GM23338 (cell line): Measurements from ENCODE around the gene ARFGEF2. TPM values are rescaled to one million over a fixed set of nuclear protein-coding genes. Genes with fewer than 3 reads are reported as not detected.

Experiments
- ATAC-seq: fragments of 200-7000 bp; cut with Tn5 transposase; 3 replicates; pipeline ENCODE4 v1.9.1; 2020
- DNase-seq: peaks from one replicate; pipeline ENCODE4 v3.0.0-alpha.2; 2015; ENCODE audit warnings: low spot score
- H2AFZ ChIP-seq: fragments of 200-600 bp; sonication (generic); 2 replicates; pipeline ENCODE4 v1.8.0; 2016; ENCODE audit warnings: antibody characterized with exemption, mild to moderate bottlenecking, moderate library complexity
- H3F3A ChIP-seq: fragments of 200-600 bp; sonication (generic); replicated peaks from 2 replicates; pipeline ENCODE4 v1.8.0; 2017; ENCODE audit warnings: antibody characterized with exemption, mixed run types, low read depth
- H3K27ac ChIP-seq: fragments of 200-600 bp; sonication (generic); 2 replicates; pipeline ENCODE4 v1.6.1; 2016; ENCODE audit warnings: low read depth
- H3K27me3 ChIP-seq: fragments of 200-600 bp; sonication (generic); 2 replicates; pipeline ENCODE4 v1.8.0; 2016; ENCODE audit warnings: mild to moderate bottlenecking, mixed run types, moderate library complexity; ENCODE audit not compliant: insufficient read depth
- H3K36me3 ChIP-seq: fragments of 200-600 bp; sonication (generic); 2 replicates; pipeline ENCODE4 v1.8.0; 2016; ENCODE audit warnings: mild to moderate bottlenecking; ENCODE audit not compliant: insufficient read depth
- H3K4me1 ChIP-seq: fragments of 200-600 bp; sonication (generic); 2 replicates; pipeline ENCODE4 v1.8.0; 2016; ENCODE audit warnings: mild to moderate bottlenecking, moderate library complexity; ENCODE audit not compliant: insufficient read depth
- H3K4me2 ChIP-seq: fragments of 200-600 bp; sonication (generic); 2 replicates; pipeline ENCODE4 v1.7.1; 2017; ENCODE audit warnings: mixed run types
- H3K4me3 ChIP-seq: fragments of 200-600 bp; sonication (generic); 2 replicates; pipeline ENCODE4 v1.6.1; 2016; ENCODE audit warnings: mixed run types
- H3K79me2 ChIP-seq: fragments of 200-600 bp; sonication (generic); replicated peaks from 2 replicates; pipeline ENCODE4 v1.8.0; 2017; ENCODE audit warnings: mild to moderate bottlenecking; ENCODE audit not compliant: insufficient read depth
- H3K9me2 ChIP-seq: fragments of 200-600 bp; sonication (generic); 2 replicates; pipeline ENCODE4 v1.8.0; 2017; ENCODE audit not compliant: insufficient read depth
- H4K20me1 ChIP-seq: fragments of 200-600 bp; sonication (generic); replicated peaks from 2 replicates; pipeline ENCODE4 v1.8.0; 2017; ENCODE audit warnings: mild to moderate bottlenecking; ENCODE audit not compliant: insufficient read depth
- H3K27ac Mint-ChIP-seq: 2 replicates; pipeline ENCODE4 v1.8.0; 2020; ENCODE audit warnings: inconsistent platforms, mild to moderate bottlenecking, moderate library complexity, mixed read lengths
- H3K27me3 Mint-ChIP-seq: 3 replicates; pipeline ENCODE4 v1.8.0; 2022; ENCODE audit warnings: low read depth, mild to moderate bottlenecking, moderate library complexity, mixed read lengths, inconsistent platforms; ENCODE audit not compliant: insufficient read depth, poor library complexity
- H3K36me3 Mint-ChIP-seq: 3 replicates; pipeline ENCODE4 v1.8.0; 2021; ENCODE audit warnings: low read depth, mild to moderate bottlenecking, inconsistent platforms, moderate library complexity, mixed read lengths
- H3K4me1 Mint-ChIP-seq: 3 replicates; pipeline ENCODE4 v1.8.0; 2020; ENCODE audit warnings: mild to moderate bottlenecking, inconsistent platforms, mixed read lengths
- H3K4me3 Mint-ChIP-seq: 3 replicates; pipeline ENCODE4 v1.8.0; 2021; ENCODE audit warnings: moderate library complexity, mild to moderate bottlenecking, inconsistent platforms, mixed read lengths
- H3K9me3 Mint-ChIP-seq: 3 replicates; pipeline ENCODE4 v1.8.0; 2020; ENCODE audit warnings: moderate library complexity, mild to moderate bottlenecking, inconsistent platforms, mixed read lengths
- CREB1 ChIP-seq: fragments of 250-450 bp; sonication (Bioruptor Pico); IDR thresholded peaks from 2 replicates; pipeline ENCODE4 v1.5.0; 2020; ENCODE audit warnings: low read depth, mild to moderate bottlenecking, moderate library complexity
- ETS1 ChIP-seq: IDR thresholded peaks from 2 replicates; pipeline ENCODE4 v1.6.1; 2016; ENCODE audit warnings: antibody characterized with exemption
- EZH2 ChIP-seq: fragments of 200-600 bp; sonication (generic); IDR thresholded peaks from one replicate; pipeline ENCODE4 v1.8.0; 2017; ENCODE audit warnings: antibody characterized with exemption, mild to moderate bottlenecking, low read depth; ENCODE audit not compliant: unreplicated experiment
- EZH2phosphoT487 ChIP-seq: fragments of 200-600 bp; sonication (generic); IDR thresholded peaks from one replicate; pipeline ENCODE4 v1.8.1; 2018; ENCODE audit warnings: antibody characterized with exemption; ENCODE audit not compliant: unreplicated experiment
- JUNB ChIP-seq: IDR thresholded peaks from one replicate; pipeline ENCODE4 v1.6.1; 2016; ENCODE audit warnings: antibody characterized with exemption; ENCODE audit not compliant: unreplicated experiment
- NANOG ChIP-seq: IDR thresholded peaks from 2 replicates; pipeline ENCODE4 v1.6.1; 2016; ENCODE audit warnings: antibody characterized with exemption, borderline replicate concordance
- POLR2AphosphoS5 ChIP-seq: IDR thresholded peaks from 2 replicates; pipeline ENCODE4 v1.6.1; 2016; ENCODE audit warnings: antibody characterized with exemption, low read depth
- STAT1 ChIP-seq: IDR thresholded peaks from one replicate; pipeline ENCODE4 v1.6.1; 2016; ENCODE audit warnings: antibody characterized with exemption; ENCODE audit not compliant: unreplicated experiment
- ZNF114 ChIP-seq: fragments of 250-450 bp; sonication (Bioruptor Pico); IDR thresholded peaks from 2 replicates; pipeline ENCODE4 v1.5.0; 2020; ENCODE audit warnings: mild to moderate bottlenecking, moderate library complexity
- ZNF331 ChIP-seq: fragments of 250-450 bp; sonication (Bioruptor Pico); IDR thresholded peaks from 2 replicates; pipeline ENCODE4 v1.5.0; 2020; ENCODE audit warnings: low read depth, mild to moderate bottlenecking, moderate library complexity
- polyA plus RNA-seq: library from polyadenylated mRNA; unstranded; fragments of >200 nt; fragmentation: Nextera tagmentation; extraction: Ambion mirVana; gene quantifications from 2 replicates; pipeline ENCODE4 v1.2.1, GENCODE V29; 2016
- total RNA-seq: library from RNA; depleted of rRNA; stranded (reverse); fragments of >200 nt; shearing (Covaris generic); gene quantifications from 2 replicates; pipeline ENCODE4 v1.2.3, GENCODE V29; 2014
- TF ChIP-seq, protein P1 (sequence below): IDR thresholded peaks from one replicate; pipeline ENCODE4 v1.6.1; 2018; ENCODE audit warnings: antibody characterized with exemption; ENCODE audit not compliant: unreplicated experiment

Gene ARFGEF2
- total and polyA plus RNA-seq, 2 experiments from 2014 or later: 7.2 to 25.5 TPM

- Histone ChIP-seq H3K27me3 (no peaks in the 10 kb centered on the region), H3K79me2 (no peaks in the 10 kb centered on the region), H3K36me3 (no peaks in the 10 kb centered on the region), H3K4me3 (no peak overlapping the region), H4K20me1 (no peaks in the 10 kb centered on the region), H3K4me1 (no peaks in the 10 kb centered on the region), H3F3A (no peaks in the 10 kb centered on the region), H2AFZ (no peak overlapping the region), H3K4me2 (no peak overlapping the region), H3K27ac (no peak overlapping the region), H3K9me2 (no peaks in the 10 kb centered on the region)
- Mint-ChIP-seq H3K4me3 (no peak overlapping the region), H3K9me3 (no peaks in the 10 kb centered on the region; the same call in 1 of the 3 replicates), H3K27me3 (peaks cover 4% of the 10 kb centered on the region), H3K4me1 (peaks cover 8% of the 10 kb centered on the region; the same call in 2 of the 3 replicates), H3K36me3 (no peaks in the 10 kb centered on the region), H3K27ac (no peak overlapping the region)
- DNase-seq (no peak), ATAC-seq (no peak)
- TF ChIP-seq, protein P1, sequence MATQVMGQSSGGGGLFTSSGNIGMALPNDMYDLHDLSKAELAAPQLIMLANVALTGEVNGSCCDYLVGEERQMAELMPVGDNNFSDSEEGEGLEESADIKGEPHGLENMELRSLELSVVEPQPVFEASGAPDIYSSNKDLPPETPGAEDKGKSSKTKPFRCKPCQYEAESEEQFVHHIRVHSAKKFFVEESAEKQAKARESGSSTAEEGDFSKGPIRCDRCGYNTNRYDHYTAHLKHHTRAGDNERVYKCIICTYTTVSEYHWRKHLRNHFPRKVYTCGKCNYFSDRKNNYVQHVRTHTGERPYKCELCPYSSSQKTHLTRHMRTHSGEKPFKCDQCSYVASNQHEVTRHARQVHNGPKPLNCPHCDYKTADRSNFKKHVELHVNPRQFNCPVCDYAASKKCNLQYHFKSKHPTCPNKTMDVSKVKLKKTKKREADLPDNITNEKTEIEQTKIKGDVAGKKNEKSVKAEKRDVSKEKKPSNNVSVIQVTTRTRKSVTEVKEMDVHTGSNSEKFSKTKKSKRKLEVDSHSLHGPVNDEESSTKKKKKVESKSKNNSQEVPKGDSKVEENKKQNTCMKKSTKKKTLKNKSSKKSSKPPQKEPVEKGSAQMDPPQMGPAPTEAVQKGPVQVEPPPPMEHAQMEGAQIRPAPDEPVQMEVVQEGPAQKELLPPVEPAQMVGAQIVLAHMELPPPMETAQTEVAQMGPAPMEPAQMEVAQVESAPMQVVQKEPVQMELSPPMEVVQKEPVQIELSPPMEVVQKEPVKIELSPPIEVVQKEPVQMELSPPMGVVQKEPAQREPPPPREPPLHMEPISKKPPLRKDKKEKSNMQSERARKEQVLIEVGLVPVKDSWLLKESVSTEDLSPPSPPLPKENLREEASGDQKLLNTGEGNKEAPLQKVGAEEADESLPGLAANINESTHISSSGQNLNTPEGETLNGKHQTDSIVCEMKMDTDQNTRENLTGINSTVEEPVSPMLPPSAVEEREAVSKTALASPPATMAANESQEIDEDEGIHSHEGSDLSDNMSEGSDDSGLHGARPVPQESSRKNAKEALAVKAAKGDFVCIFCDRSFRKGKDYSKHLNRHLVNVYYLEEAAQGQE: no peak
- TF ChIP-seq POLR2AphosphoS5: no peak
- TF ChIP-seq EZH2: no peak
- TF ChIP-seq NANOG: no peak
- TF ChIP-seq EZH2phosphoT487: no peak
Measured at GRCh38 chr20:48898210-48898609, 23.3 kb upstream of the ARFGEF2 start.

DNA sequence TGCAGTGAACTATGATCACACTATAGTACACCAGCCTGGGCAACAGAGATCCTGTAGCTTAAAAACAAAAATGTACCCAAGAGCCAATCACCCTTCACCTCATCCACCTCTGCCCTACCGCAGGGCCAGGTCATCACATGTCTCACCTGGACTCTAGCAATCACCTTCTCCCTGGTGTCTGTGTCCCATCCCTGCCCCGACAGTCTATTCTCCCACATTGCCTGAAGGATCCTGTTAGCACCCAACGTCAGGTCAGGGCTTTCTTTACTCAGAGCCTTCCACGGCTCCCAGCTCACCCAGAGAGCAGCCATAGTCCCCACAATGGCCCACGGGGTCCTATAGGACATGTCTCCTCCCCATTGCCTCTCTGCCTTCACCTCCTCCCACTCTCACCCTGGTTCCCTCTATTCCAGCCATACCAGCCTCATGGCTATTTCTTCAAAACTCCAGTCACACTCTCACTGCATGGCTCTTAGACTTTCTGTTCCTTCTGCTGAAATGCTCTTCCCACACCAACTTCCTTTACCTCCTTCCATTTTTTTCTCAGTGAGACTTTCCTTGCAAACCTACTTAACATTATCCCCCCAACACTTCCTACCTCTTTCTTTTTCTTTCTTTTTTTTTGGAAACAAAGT, 22.5 kb upstream of the ARFGEF2 start:
- Mint-ChIP-seq H3K4me1 (peaks cover 8% of the 10 kb centered on the region; the same call in 2 of the 3 replicates), H3K27me3 (peaks cover 8% of the 10 kb centered on the region), H3K36me3 (no peaks in the 10 kb centered on the region), H3K9me3 (no peaks in the 10 kb centered on the region; the same call in 1 of the 3 replicates), H3K27ac (no peak overlapping the region), H3K4me3 (no peak overlapping the region)
- ATAC-seq: no peak
- Histone ChIP-seq H2AFZ (0 out of 2 replicates have a peak overlapping the region, but pooled peaks have one; percentile 28), H4K20me1 (no peaks in the 10 kb centered on the region), H3K4me3 (no peak overlapping the region), H3K4me1 (no peaks in the 10 kb centered on the region), H3K27me3 (no peaks in the 10 kb centered on the region), H3K9me2 (no peaks in the 10 kb centered on the region), H3K27ac (no peak overlapping the region), H3F3A (no peaks in the 10 kb centered on the region), H3K36me3 (no peaks in the 10 kb centered on the region), H3K4me2 (no peak overlapping the region), H3K79me2 (no peaks in the 10 kb centered on the region)
- DNase-seq: no peak
- no peak for TF ChIP-seq CREB1 (CRISPR knock-in tag)
- no peak for TF ChIP-seq POLR2AphosphoS5
- no peak for TF ChIP-seq ZNF331
- TF ChIP-seq STAT1: no peak
- no peak for TF ChIP-seq JUNB
- no peak for TF ChIP-seq ETS1
- TF ChIP-seq, protein P1: no peak
- TF ChIP-seq ZNF114: no peak
- TF ChIP-seq EZH2: no peak
